K562 (cell line): ENCODE results near the gene RNFT2. TPM values are rescaled to one million over a fixed set of nuclear protein-coding genes. Genes with fewer than 3 reads are reported as not detected.

Experiments used
- ARNT ChIP-seq, 2 experiments: fragments of 450-650 bp; IDR thresholded peaks; 2 replicates each; pipeline ENCODE4 v1.6.1; 2016; ENCODE audit warnings: mild to moderate bottlenecking in 1 of 2
- CBFA2T2 ChIP-seq: fragments of 450-650 bp; conservative IDR thresholded peaks from 2 replicates; pipeline ENCODE4 v1.6.1; 2017; ENCODE audit warnings: mild to moderate bottlenecking
- CBFB ChIP-seq: sonication (generic); formaldehyde crosslinking; IDR thresholded peaks from 2 replicates; pipeline ENCODE4 v1.4.0; 2020; ENCODE audit warnings: mild to moderate bottlenecking, missing genetic modification reagents
- HDGF ChIP-seq: fragments of 450-650 bp; IDR thresholded peaks from 2 replicates; pipeline ENCODE4 v1.6.1; 2016
- NFE2L1 ChIP-seq: fragments of 450-650 bp; IDR thresholded peaks from 2 replicates; pipeline ENCODE4 v1.6.1; 2016; ENCODE audit warnings: missing genetic modification characterization, low read depth, mild to moderate bottlenecking, missing compliant biosample characterization, moderate library complexity, borderline replicate concordance
- NKRF ChIP-seq: fragments of 450-650 bp; IDR thresholded peaks from 2 replicates; pipeline ENCODE4 v1.6.1; 2016; ENCODE audit warnings: borderline replicate concordance
- NR2C2 ChIP-seq, 2 experiments: fragments of 200-800 bp in 1 of 2; sonication (Bioruptor generic) in 1 of 2; sonication (generic) in 1 of 2; formaldehyde crosslinking in 1 of 2; IDR thresholded peaks; 2 replicates each; pipeline versions ENCODE4 v1.6.1 to v1.8.0; 2016 to 2022; ENCODE audit warnings: mild to moderate bottlenecking in 1 of 2, missing compliant biosample characterization in 1 of 2, missing genetic modification characterization in 1 of 2, missing genetic modification reagents in 1 of 2
- SIX5 ChIP-seq, 2 experiments: IDR thresholded peaks; 2 replicates each; pipeline ENCODE4 v1.6.1; 2011; ENCODE audit warnings: low read length in 2 of 2, borderline replicate concordance in 1 of 2, low read depth in 1 of 2, mild to moderate bottlenecking in 1 of 2, moderate library complexity in 1 of 2; ENCODE audit not compliant: insufficient read depth in 1 of 2
- polyA plus RNA-seq, 8 experiments: library from polyadenylated mRNA; depleted of rRNA in 4 of 8; stranded (reverse) in 5 of 8; unstranded in 3 of 8; fragments of >200 nt; fragmentation: Nextera tagmentation in 2 of 8; fragmentation: Illumina TruSeq in 1 of 8; extraction: Ambion mirVana in 2 of 8; extraction: Trizol in 1 of 8; gene quantifications; 2 replicates each; pipeline versions ENCODE4 v1.2.1 to v1.2.3, GENCODE V29; 2011 to 2014; ENCODE audit warnings: inconsistent platforms in 1 of 8, missing spikeins in 1 of 8
- total RNA-seq, 7 experiments: library from RNA; depleted of rRNA in 6 of 7; stranded (reverse); fragments of >200 nt in 6 of 7; fragmentation: Illumina TruSeq in 2 of 7; extraction: Trizol in 2 of 7; gene quantifications; 2 replicates each; pipeline versions ENCODE4 v1.2.1 to v1.2.3, GENCODE V29; 2011 to 2021; ENCODE audit warnings: low replicate concordance in 1 of 7

The RNFT2 gene
- total and polyA plus RNA-seq, 9 of the 15 experiments (the other 6 are each of a cell fraction or from before 2014, with no cell fraction given): 3.6 to 26.3 (median 9.5) TPM

GRCh38 chr12:116892349-116893140 is 154.4 kb downstream of the RNFT2 start (continued):
- TF ChIP-seq HDGF: no peak
- TF ChIP-seq NKRF: no peak
- TF ChIP-seq CBFA2T2: peak; percentile 26; the same call in 1 of the 2 replicates
- TF ChIP-seq NR2C2 (CRISPR knock-in tag; IDR thresholded peaks at IDR 0.05): no peak
- 0 out of 2 replicates have a peak, but pooled peaks have one; percentile 20 for TF ChIP-seq NR2C2 (tag; IDR thresholded peaks at IDR 0.05)
- peak; percentile 62 to 70 for TF ChIP-seq SIX5 (IDR thresholded peaks at IDR 0.05; ENCODE audit: borderline replicate concordance in 1 of 2, insufficient read depth in 1 of 2, low read depth in 1 of 2, low read length in 2 of 2)
- no peak for TF ChIP-seq CBFB (CRISPR knock-in tag)
- TF ChIP-seq NFE2L1 (tag): no peak; the same call in 1 of the 2 replicates
- TF ChIP-seq ARNT (IDR thresholded peaks at IDR 0.05): 0 out of 4 replicates have a peak, but pooled peaks of 1 of the 2 experiments have one; percentile 40
